Stimulated activated CD4-positive, alpha-beta T cell treated with anti-CD3 and anti-CD28 coated beads, Interleukin-12 subunit alpha, Interleukin-12 subunit beta, amount 100 ng/mL, for 4 hours (primary cell): ENCODE data around the gene SLC25A5.
A peak's percentile ranks its signal among the peaks of the same experiment; 100 is the strongest.

ENCODE experiments used
- DNase-seq: peaks from one replicate; pipeline ENCODE4 v3.0.0-alpha.2; 2020

Gene SLC25A5

GRCh38 chrX:119507206-119507605, 39.0 kb downstream of the SLC25A5 start:
- no peak for DNase-seq

GRCh38 chrX:119512146-119512800, 44.0 kb downstream of the SLC25A5 start:
- DNase-seq: no peak

GRCh38 chrX:119516157-119516702, 48.0 kb downstream of the SLC25A5 start:
- DNase-seq: peak; percentile 7

- DNase-seq: no peak
Measured at GRCh38 chrX:119518371-119518770, 50.1 kb downstream of the SLC25A5 start.
